ENCODE results near the gene SHF. TPM values are rescaled to one million over a fixed set of nuclear protein-coding genes. Genes with fewer than 3 reads are reported as not detected.

The SHF gene
- total RNA-seq, 1 experiment from 2014 or later = 10.9 TPM

GRCh38 chr15:45134682-45135604, 52.8 kb downstream of the SHF start:
- Histone ChIP-seq H3K36me3 (ENCODE audit: insufficient read depth, low read length) (no peaks in the 10 kb centered on the region), H2AFZ (ENCODE audit: low read length) (no peak overlapping the region), H3K4me2 (ENCODE audit: low read depth, low read length, poor library complexity, severe bottlenecking) (no peak overlapping the region), H3K4me1 (ENCODE audit: low read length) (no peaks in the 10 kb centered on the region), H3K27me3 (ENCODE audit: low read length) (no peaks in the 10 kb centered on the region), H3K9me2 (replicated peaks; ENCODE audit: insufficient read depth, low read length) (no peaks in the 10 kb centered on the region), H3K4me3 (ENCODE audit: low read length) (no peak overlapping the region), H3K9me3 (ENCODE audit: low read length) (no peaks in the 10 kb centered on the region), H3K9ac (ENCODE audit: low read length) (no peak overlapping the region), H4K20me1 (ENCODE audit: insufficient read depth, low read depth, low read length) (no peaks in the 10 kb centered on the region), H3K79me2 (ENCODE audit: low read length) (no peaks in the 10 kb centered on the region), H3K27ac (ENCODE audit: low read length) (no peak overlapping the region)
- DNase-seq = no peak

- no peak for DNase-seq
- no peaks in the 10 kb centered on the region for H4K20me1 ChIP-seq (ENCODE audit: insufficient read depth, low read depth, low read length)
- H3K9me3 ChIP-seq (ENCODE audit: low read length) = no peaks in the 10 kb centered on the region
- no peak overlapping the region for H2AFZ ChIP-seq (ENCODE audit: low read length)
- no peak overlapping the region for H3K4me3 ChIP-seq (ENCODE audit: low read length)
- H3K4me1 ChIP-seq (ENCODE audit: low read length) = no peaks in the 10 kb centered on the region
- no peak overlapping the region for H3K9ac ChIP-seq (ENCODE audit: low read length)
- H3K79me2 ChIP-seq (ENCODE audit: low read length) = no peaks in the 10 kb centered on the region
- no peak overlapping the region for H3K27ac ChIP-seq (ENCODE audit: low read length)
- H3K9me2 ChIP-seq (replicated peaks; ENCODE audit: insufficient read depth, low read length) = no peaks in the 10 kb centered on the region
- no peaks in the 10 kb centered on the region for H3K36me3 ChIP-seq (ENCODE audit: insufficient read depth, low read length)
- no peaks in the 10 kb centered on the region for H3K27me3 ChIP-seq (ENCODE audit: low read length)
- no peak overlapping the region for H3K4me2 ChIP-seq (ENCODE audit: low read depth, low read length, poor library complexity, severe bottlenecking)
Observed at GRCh38 chr15:45134046-45134445, 53.7 kb downstream of the SHF start.

GRCh38 chr15:45133561-45133920, 54.2 kb downstream of the SHF start:
- Histone ChIP-seq H3K79me2 (ENCODE audit: low read length) (no peaks in the 10 kb centered on the region), H3K4me3 (ENCODE audit: low read length) (no peak overlapping the region), H2AFZ (ENCODE audit: low read length) (no peak overlapping the region), H3K9me2 (replicated peaks; ENCODE audit: insufficient read depth, low read length) (no peaks in the 10 kb centered on the region), H3K9ac (ENCODE audit: low read length) (no peak overlapping the region), H3K27me3 (ENCODE audit: low read length) (no peaks in the 10 kb centered on the region), H3K9me3 (ENCODE audit: low read length) (no peaks in the 10 kb centered on the region), H3K4me2 (ENCODE audit: low read depth, low read length, poor library complexity, severe bottlenecking) (no peak overlapping the region), H3K27ac (ENCODE audit: low read length) (no peak overlapping the region), H3K36me3 (ENCODE audit: insufficient read depth, low read length) (no peaks in the 10 kb centered on the region), H3K4me1 (ENCODE audit: low read length) (no peaks in the 10 kb centered on the region), H4K20me1 (ENCODE audit: insufficient read depth, low read depth, low read length) (no peaks in the 10 kb centered on the region)
- DNase-seq = no peak

GRCh38 chr15:45132844-45133560, 54.8 kb downstream of the SHF start:
- H2AFZ ChIP-seq (ENCODE audit: low read length) = no peak overlapping the region
- no peak overlapping the region for H3K4me2 ChIP-seq (ENCODE audit: low read depth, low read length, poor library complexity, severe bottlenecking)
- H3K27me3 ChIP-seq (ENCODE audit: low read length) = no peaks in the 10 kb centered on the region
- no peaks in the 10 kb centered on the region for H3K9me3 ChIP-seq (ENCODE audit: low read length)
- DNase-seq = no peak
- no peaks in the 10 kb centered on the region for H3K79me2 ChIP-seq (ENCODE audit: low read length)
- H3K27ac ChIP-seq (ENCODE audit: low read length) = no peak overlapping the region
- H3K36me3 ChIP-seq (ENCODE audit: insufficient read depth, low read length) = no peaks in the 10 kb centered on the region
- H3K4me1 ChIP-seq (ENCODE audit: low read length) = no peaks in the 10 kb centered on the region
- H3K9me2 ChIP-seq (replicated peaks; ENCODE audit: insufficient read depth, low read length) = no peaks in the 10 kb centered on the region
- no peak overlapping the region for H3K9ac ChIP-seq (ENCODE audit: low read length)
- no peak overlapping the region for H3K4me3 ChIP-seq (ENCODE audit: low read length)
- no peaks in the 10 kb centered on the region for H4K20me1 ChIP-seq (ENCODE audit: insufficient read depth, low read depth, low read length)

GRCh38 chr15:45131510-45131909, 56.3 kb downstream of the SHF start:
- H3K9ac ChIP-seq (ENCODE audit: low read length) = no peak overlapping the region
- H4K20me1 ChIP-seq (ENCODE audit: insufficient read depth, low read depth, low read length) = no peaks in the 10 kb centered on the region
- H2AFZ ChIP-seq (ENCODE audit: low read length) = no peak overlapping the region
- H3K9me3 ChIP-seq (ENCODE audit: low read length) = no peaks in the 10 kb centered on the region
- DNase-seq = no peak
- H3K4me2 ChIP-seq (ENCODE audit: low read depth, low read length, poor library complexity, severe bottlenecking) = no peak overlapping the region
- H3K27ac ChIP-seq (ENCODE audit: low read length) = no peak overlapping the region
- H3K9me2 ChIP-seq (replicated peaks; ENCODE audit: insufficient read depth, low read length) = no peaks in the 10 kb centered on the region
- no peaks in the 10 kb centered on the region for H3K79me2 ChIP-seq (ENCODE audit: low read length)
- H3K4me1 ChIP-seq (ENCODE audit: low read length) = no peaks in the 10 kb centered on the region
- no peaks in the 10 kb centered on the region for H3K36me3 ChIP-seq (ENCODE audit: insufficient read depth, low read length)
- H3K27me3 ChIP-seq (ENCODE audit: low read length) = no peaks in the 10 kb centered on the region
- H3K4me3 ChIP-seq (ENCODE audit: low read length) = no peak overlapping the region

- Histone ChIP-seq H3K4me1 (ENCODE audit: low read length) (no peaks in the 10 kb centered on the region), H3K4me3 (ENCODE audit: low read length) (no peak overlapping the region), H3K4me2 (ENCODE audit: low read depth, low read length, poor library complexity, severe bottlenecking) (no peak overlapping the region), H3K9ac (ENCODE audit: low read length) (no peak overlapping the region), H4K20me1 (ENCODE audit: insufficient read depth, low read depth, low read length) (no peaks in the 10 kb centered on the region), H3K9me3 (ENCODE audit: low read length) (no peaks in the 10 kb centered on the region), H3K27ac (ENCODE audit: low read length) (no peak overlapping the region), H2AFZ (ENCODE audit: low read length) (no peak overlapping the region), H3K27me3 (ENCODE audit: low read length) (no peaks in the 10 kb centered on the region), H3K79me2 (ENCODE audit: low read length) (no peaks in the 10 kb centered on the region), H3K36me3 (ENCODE audit: insufficient read depth, low read length) (no peaks in the 10 kb centered on the region), H3K9me2 (replicated peaks; ENCODE audit: insufficient read depth, low read length) (no peaks in the 10 kb centered on the region)
- no peak for DNase-seq
Observed at GRCh38 chr15:45130291-45131000, 57.3 kb downstream of the SHF start.

- H3K36me3 ChIP-seq (ENCODE audit: insufficient read depth, low read length) = no peaks in the 10 kb centered on the region
- no peak for DNase-seq
- no peaks in the 10 kb centered on the region for H3K4me1 ChIP-seq (ENCODE audit: low read length)
- no peak within 1 kb of the TSS for H3K27ac ChIP-seq (ENCODE audit: low read length)
- no peak within 1 kb of the TSS for H3K4me2 ChIP-seq (ENCODE audit: low read depth, low read length, poor library complexity, severe bottlenecking)
- H3K27me3 ChIP-seq (ENCODE audit: low read length) = no peaks in the 10 kb centered on the region
- H3K9me3 ChIP-seq (ENCODE audit: low read length) = no peaks in the 10 kb centered on the region
- no peaks in the 10 kb centered on the region for H4K20me1 ChIP-seq (ENCODE audit: insufficient read depth, low read depth, low read length)
- no peaks in the 10 kb centered on the region for H3K79me2 ChIP-seq (ENCODE audit: low read length)
- no peak within 1 kb of the TSS for H3K4me3 ChIP-seq (ENCODE audit: low read length)
- no peak within 1 kb of the TSS for H3K9ac ChIP-seq (ENCODE audit: low read length)
- H2AFZ ChIP-seq (ENCODE audit: low read length) = no peak within 1 kb of the TSS
- H3K9me2 ChIP-seq (replicated peaks; ENCODE audit: insufficient read depth, low read length) = no peaks in the 10 kb centered on the region
Observed at GRCh38 chr15:45129651-45130129, 58.1 kb downstream of the SHF start, which contains the start of the genes DUOX1 and DUOXA1. TSS of gene DUOX1 (plus strand) at chr15:45129994. CDS start at chr15:45131967, 1,973 bp downstream. TSS of gene DUOXA1 (minus strand) at chr15:45129879. CDS start at chr15:45123014, 6,865 bp downstream.

Measured in Karpas-422 (cell line).